Breast epithelium (tissue), 3 donors: ENCODE data around the gene PRPSAP1.

ENCODE experiments used
- POLR2A ChIP-seq: fragments of 450-650 bp; IDR thresholded peaks from one replicate; pipeline ENCODE4 v1.6.1; 2016; ENCODE audit warnings: antibody characterized with exemption, mild to moderate bottlenecking, moderate library complexity
- TF ChIP-seq, protein P1 (sequence below), 3 donors: fragments of 450-650 bp; IDR thresholded peaks; one replicate each; pipeline ENCODE4 v1.5.1; 2016 to 2017; ENCODE audit warnings: antibody characterized with exemption in 3 of 3, mild to moderate bottlenecking in 3 of 3, moderate library complexity in 3 of 3

DNA sequence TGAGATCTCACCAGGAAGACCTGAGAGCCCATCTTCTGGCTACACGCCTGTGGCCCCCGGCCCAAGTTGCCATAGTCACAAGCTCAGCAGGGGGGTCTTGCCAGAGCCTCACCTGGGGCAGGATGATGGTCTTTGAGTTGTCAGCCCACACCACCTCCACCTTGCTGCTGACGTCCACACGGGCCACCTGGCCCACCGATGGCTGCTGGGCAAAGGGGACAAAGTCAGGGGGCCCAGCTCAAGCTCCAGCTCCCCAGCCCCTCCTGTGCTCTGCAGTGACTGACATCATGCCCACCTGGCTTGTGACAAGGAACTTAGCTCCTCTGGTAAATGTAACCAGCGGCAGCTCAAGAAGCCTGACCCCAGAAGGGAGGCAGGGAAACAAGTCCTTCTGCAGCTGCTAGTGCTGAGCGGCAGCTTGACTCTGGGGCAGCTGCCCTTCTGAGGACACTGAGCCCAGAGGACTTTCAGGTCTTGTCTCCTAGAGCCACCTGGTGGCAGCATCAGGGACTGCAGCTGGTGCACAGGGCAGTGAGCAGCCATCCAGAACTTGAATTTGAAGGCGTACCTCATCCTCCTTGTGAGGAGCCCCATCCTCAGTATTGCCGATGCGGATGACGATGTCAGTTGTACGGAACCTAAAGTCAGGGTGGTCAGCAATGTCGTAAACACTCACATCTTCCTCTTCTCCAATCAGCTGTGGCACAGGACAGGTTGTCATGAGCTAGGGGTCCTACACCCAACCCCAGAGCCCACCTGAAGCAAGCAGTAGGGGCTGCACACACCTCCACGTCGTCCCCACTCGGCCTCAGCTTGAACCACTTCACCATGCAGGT lies 44.2 kb upstream of the PRPSAP1 start:
- TF ChIP-seq, protein P1, sequence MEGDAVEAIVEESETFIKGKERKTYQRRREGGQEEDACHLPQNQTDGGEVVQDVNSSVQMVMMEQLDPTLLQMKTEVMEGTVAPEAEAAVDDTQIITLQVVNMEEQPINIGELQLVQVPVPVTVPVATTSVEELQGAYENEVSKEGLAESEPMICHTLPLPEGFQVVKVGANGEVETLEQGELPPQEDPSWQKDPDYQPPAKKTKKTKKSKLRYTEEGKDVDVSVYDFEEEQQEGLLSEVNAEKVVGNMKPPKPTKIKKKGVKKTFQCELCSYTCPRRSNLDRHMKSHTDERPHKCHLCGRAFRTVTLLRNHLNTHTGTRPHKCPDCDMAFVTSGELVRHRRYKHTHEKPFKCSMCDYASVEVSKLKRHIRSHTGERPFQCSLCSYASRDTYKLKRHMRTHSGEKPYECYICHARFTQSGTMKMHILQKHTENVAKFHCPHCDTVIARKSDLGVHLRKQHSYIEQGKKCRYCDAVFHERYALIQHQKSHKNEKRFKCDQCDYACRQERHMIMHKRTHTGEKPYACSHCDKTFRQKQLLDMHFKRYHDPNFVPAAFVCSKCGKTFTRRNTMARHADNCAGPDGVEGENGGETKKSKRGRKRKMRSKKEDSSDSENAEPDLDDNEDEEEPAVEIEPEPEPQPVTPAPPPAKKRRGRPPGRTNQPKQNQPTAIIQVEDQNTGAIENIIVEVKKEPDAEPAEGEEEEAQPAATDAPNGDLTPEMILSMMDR (IDR thresholded peaks at IDR 0.05), result peak; percentile 97 to 98 (median 97)
- TF ChIP-seq POLR2A, result no peak
